DOHH2 (cell line): ENCODE results near the gene ARID3A.
"Not testable (repeated sequence)": the region's sequence is repeated elsewhere in the genome, so short reads cannot be mapped to it uniquely, and the experiment has no call there.

Source experiments
- CTCF ChIP-seq: fragments of 200-600 bp; sonication (generic); IDR thresholded peaks from one replicate; pipeline ENCODE4 v1.5.1; 2014; ENCODE audit warnings: antibody characterized with exemption, mild to moderate bottlenecking, low read depth, low read length; ENCODE audit not compliant: poor library complexity, severe bottlenecking
- EZH2phosphoT487 ChIP-seq: fragments of 200-600 bp; sonication (generic); IDR thresholded peaks from 2 replicates; pipeline ENCODE4 v1.6.1; 2017; ENCODE audit warnings: borderline replicate concordance, mild to moderate bottlenecking, antibody characterized with exemption, low read length, moderate library complexity, mixed read lengths

GRCh38 chr19:957578-957977 lies 31.7 kb downstream of the ARID3A start:
- TF ChIP-seq CTCF, EZH2phosphoT487: not testable (repeated sequence)
